NCI-H187 treated with DMSO at 0.1 percent for 48 hours (cell line): ENCODE results near the gene MT1HL1.

Experiments
- DNase-seq: peaks from one replicate; lab custom pipeline; 2025; lab: John Stamatoyannopoulos, UW

Gene MT1HL1

DNA sequence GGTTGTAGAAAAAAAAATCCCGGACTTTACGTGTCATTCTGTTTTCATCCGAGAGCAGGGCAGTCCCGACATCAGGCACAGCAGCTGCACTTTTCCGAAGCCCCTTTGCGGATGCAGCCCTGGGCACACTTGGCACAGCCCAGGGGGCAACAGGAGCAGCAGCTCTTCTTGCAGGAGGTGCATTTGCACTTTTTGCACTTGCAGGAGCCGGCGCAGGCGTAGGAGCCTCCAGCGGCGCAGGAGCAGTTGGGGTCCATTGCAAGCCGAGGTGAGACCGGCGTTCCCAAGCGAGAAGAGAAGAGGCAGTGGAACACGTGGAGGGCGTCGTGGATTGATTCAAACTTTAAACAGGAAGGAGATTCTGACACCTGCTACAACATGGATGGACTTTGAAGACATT lies at the start of gene MT1HL1:
MT1HL1 (minus strand) TSS at position 326 of the 400 bp plus-strand sequence; CDS start at position 257, 69 bp downstream.
- no peak for DNase-seq

DNA sequence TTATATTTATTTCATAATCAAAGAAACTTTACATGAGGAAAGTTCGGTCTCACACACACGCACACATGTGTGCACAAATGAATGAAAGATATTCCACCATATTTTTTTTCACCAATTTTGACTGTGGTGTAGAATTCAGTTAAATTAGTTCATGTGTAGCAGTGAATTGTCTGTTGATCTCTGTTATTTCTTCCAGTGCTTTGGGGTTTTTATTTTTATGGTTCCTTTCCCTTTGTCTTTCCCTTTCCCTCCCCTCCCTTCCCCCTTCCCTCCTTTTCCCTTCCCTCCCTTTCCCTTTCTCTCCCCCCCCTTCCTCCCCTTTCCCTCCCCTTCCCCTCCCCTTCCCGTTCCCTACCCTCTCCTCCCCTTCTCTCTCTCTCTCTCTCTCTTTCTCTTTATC lies 46.7 kb upstream of the MT1HL1 start:
- no peak for DNase-seq

DNA sequence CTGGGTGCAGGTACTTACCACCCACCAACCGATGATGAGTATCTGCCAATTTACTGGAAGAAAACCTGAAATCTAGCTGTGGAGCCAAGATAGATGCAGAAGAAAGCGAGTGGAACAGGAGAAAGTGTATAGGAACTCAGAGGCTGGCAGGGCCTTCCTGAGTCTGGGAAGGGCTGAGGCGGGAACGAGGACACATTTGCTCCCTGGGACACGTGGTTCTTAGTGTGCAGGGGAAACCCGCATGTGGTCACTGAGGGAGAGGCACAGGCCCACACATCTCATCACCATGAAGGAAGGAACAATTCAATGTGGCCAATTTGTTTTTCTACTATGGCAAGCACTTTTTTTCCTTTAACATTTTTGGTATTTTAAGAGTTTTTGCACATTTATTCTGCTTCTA lies 45.9 kb upstream of the MT1HL1 start:
- DNase-seq: no peak

DNA sequence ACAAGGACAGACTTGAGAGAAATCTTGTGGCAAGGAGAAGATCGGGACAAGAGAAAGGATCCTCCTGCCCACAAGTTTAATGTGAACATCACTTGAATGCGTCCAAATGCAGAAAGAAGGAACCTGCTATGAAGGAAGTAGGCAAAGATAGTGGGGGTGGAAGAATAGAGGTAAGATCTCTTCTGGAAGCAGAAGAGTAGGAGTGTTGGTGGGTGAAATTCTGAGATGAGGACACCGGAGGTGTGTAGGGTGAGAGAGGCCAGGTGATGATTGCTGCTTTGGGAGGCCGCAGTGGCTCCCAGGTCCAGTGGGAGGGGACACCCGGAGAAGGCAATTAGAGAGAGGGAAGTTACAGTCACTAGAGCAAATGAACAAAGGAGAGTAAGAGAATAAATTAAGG lies 44.6 kb upstream of the MT1HL1 start:
- no peak for DNase-seq

DNA sequence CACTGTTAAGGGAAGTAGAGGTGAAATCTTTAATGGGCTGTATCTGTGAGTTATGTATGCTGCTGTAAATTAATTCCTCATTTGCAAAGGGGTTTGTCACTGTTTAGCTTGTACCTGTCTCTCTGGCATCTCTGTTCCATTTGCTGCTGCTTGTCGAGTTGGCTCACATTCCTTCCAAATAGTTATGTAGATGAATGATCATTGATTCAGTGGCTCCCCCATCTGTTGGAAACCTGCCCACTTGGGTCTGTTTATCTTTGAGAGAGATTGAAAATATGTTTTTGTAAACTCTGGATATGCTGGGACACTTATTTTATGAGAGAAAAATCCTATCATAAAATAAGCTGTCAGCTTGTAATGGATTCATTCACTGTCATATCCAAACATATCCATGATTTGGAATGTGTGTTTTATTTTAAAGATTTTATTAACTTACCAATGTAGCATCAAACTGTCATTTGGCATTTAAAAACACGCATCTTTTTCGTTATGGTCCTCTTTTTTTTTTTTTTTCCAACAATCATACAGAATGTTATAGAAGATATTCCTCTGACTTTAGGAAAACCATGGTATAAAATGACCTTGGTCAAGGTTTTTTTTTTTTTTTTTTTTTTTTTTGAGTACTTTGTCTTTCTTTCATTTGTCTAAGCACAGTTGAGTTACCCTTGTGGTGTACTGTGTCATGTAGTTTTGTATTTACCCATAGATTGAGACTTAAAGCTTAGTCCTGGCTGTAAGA lies 41.2 kb upstream of the MT1HL1 start:
- no peak for DNase-seq

DNA sequence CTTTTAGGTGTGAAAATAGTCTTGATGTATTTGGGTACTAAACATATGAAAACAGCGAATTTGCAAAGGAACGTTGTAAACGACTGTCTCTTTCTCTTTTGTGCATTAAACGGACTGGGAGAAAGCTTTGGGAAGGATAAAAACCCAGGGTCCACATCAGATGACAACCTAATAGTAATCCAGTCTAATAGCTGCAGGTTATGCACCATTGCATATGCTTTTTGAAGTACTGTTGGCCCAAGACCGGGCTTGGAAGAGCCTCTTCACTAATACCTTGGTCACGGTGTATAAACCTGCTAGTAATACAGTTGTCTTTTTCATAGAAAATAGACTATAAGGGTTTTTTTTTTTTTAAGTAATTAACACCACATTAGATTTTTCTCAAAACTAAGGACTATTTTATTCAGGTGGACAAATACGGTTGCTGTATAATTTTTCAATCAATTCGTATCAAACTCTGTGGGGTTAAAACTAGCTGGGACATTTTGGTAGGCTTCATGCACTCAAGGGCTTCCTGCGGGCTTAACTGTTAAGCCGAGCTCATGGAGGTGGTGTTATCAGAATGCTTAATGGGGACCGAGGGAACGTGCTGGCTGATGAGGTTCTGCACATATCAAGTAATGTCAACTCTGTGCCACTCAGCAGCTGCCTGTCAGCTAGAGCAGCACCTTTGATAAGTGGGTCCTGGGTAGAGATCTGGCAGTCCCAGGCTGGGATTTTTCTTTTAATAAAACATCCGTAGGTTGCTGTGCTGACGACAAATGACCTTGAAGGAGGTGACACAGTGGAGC lies 39.8 kb upstream of the MT1HL1 start:
- no peak for DNase-seq

DNA sequence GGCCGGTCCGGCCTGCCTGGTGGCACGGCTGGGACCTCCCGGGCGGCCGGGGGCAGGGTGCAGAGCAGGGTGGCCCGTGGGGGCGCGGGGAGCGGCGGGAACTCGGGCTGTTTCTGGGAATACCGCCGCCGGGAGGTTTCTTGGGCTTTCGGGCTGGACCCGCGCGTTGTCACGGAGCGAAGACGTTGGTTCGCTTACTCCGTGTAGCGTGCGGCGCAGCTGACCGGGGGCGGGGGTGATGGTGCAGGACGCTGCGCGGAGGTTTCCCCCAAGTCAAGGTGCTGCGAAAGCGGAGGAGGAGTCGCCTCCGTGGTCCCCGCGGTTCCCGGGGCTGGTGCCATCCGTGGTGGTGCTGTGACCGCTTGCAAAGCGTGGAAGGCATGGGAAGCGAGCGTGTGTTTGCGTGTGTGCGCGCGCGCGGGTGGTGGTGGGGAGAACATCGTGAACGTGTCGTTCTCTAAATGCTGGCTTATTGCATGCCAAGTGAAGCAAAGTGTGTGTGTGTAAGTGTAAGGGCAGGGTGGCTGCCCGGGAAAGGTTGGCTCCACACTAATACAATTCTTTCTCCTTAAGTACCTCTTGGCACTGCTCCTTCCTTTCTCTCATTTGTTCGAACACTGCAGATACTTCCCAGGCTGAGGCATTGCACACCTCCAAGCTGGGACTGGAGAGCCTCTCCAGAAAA lies 38.8 kb upstream of the MT1HL1 start:
- no peak for DNase-seq

DNA sequence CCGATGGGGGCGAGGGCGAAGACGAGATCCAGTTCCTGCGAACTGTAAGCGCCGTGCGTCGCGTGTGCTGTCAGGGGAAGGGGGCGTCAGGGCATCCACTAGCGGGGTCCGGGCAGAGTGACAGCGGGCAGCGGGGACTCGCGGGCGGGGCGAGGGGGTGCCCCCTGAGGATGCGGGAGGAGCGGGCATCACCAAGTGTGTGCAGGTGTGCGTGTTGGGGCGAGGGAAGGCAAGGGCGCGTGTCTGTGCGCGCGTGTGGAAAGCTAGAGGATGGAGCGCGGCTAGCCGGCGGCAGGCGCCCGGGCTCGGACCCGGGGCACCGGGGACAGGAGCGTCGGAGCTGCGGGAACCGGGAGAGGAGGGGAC lies 38.3 kb upstream of the MT1HL1 start:
- no peak for DNase-seq

DNA sequence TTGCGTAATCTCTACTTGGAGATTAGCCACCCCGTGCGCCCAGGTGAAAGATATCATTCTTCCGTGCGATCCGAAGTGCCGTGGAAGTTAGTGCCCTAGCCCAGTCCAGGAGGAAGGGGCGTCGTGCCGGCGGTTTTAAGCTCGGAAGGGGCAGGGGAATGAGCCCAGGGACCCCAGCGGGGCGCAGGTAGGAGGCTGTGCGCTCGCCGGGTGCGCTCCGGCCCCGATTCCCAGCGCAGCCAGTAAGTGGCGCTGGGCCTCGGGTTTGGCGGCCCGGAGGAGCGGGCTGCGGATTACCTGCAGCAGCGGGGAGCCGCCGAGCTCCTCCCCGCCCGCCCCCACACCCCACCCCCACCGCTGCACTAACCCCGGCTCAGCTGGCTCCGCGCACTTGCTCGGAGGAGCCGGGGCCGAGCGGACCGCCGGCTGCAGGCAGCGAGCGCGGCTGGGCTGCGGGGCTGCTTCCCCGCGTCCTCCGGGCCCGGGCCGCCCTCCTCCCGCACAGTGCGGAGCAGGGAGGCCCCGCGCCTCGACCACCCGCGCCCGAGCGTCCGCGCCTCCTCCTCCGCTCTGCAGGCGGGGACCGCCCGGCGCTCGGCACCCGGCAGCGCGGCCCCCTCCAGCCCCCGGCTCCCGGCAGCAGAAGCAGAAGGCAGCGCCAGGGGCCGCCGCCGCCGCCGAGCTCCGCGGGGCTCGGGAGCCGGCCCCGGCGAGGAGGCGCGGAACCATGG lies 37.7 kb upstream of the MT1HL1 start, which contains the start of gene RYR2:
RYR2 (plus strand) TSS at position 390 of the 731 bp plus-strand sequence; CDS start at position 728, 338 bp downstream.
- DNase-seq: no peak

DNA sequence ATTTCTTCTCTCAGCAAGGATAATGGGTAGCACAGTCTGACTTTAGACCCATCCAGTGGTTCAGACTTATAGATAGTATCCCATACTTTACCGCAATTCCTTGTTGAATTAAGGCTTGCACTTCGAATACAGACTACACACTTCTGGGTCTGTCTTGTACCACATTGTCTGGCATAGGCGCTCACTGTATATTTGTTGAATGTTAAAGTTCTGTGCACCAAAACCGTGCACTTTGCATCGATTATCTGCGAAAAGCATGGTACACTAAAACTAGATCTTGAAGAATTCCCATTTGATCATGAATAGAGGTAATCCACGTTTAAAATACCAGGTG lies 37.2 kb upstream of the MT1HL1 start:
- no peak for DNase-seq

DNA sequence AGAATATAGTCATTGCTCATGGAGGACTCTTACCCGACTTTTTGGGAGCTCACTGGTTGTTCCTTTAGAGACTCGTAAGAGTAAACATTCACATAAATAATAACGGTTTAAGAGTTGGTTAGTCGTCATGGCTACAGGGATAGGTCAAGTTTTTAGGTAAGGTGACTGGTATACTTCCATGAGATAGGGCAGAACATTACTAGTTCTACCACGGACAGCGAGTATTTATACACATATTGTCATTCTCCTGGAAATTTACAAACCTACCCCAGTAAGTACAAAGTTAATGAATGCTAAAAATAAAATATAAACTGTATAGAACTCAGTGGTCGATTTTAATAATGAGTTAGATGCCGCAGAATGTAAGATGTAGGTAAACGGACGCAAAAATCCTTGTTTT lies 36.6 kb upstream of the MT1HL1 start:
- DNase-seq: no peak

DNA sequence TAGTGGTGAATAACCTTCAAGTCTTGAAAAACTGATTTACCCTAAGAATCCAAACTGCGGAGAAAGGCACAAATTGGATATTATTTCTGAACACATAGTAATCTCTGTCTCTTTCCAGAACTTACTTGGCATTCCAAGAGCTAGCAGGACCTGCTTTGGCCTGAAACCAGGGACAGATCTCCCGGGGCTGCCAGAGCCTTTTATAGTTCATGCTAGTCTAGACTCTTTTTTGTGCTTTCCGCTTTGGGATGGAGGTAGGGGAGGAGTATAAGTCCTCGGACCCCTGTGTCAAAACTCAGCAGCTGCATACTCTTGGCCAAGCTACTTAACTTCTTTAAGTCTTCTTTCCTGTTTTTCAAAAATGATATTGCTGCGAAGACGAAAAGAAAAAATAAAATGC lies 34.0 kb upstream of the MT1HL1 start:
- no peak for DNase-seq

DNA sequence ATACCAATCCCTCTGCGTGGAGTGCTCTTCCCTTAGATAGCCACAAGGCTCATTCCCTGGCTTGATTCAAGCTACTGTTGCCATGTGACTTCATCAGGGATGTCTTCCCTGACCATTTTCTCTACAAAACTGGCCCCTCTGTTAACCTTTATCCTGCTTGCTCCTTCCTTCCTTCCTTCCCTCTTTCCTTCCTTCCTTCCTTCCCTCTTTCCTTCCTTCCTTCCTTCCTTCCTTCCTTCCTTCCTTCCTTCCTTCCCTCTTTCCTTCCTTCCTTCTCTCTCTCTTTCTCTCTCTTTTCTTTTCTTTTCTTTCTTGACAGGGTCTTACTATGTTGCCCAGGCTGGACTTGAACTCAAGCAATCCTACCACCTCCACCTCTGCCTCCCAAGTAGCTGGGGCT lies 31.5 kb upstream of the MT1HL1 start:
- DNase-seq: no peak

DNA sequence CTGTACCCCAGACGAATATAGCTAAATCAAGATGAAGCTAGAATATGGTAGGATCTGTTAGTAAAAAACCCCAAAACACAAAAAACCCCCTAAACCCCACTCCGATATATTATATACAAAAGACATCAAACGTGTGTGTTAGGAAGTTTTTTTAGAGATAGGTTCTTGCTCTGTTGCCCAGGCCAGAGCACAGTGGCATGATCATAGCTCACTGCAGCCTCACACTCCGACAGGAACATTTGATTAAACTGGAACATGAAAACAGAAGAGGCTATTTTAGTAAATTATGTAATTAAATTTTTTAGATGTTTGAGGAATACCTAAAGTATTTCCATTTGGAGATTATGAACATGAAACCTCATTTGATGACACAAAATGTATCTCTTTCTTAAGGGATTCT lies 29.6 kb upstream of the MT1HL1 start:
- DNase-seq: no peak

DNA sequence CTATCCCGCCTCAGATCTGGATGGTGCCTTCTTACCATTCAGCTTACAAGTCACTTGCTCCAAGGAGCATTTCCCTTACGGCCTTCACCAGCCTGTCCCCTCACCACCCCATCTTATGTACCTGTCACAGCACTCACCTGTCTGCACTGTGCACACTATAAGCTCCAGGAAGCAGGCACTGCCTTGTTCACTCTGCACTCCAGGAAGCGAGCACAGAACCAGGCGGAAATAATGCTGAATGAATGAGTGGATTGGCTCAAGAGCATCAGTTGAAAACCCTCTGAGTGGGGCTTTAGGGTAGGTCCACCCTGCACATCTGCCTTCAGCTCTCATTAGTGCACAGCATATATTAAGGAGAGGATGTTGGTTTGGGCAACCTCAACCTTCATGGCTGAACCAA lies 28.8 kb upstream of the MT1HL1 start:
- DNase-seq: no peak

DNA sequence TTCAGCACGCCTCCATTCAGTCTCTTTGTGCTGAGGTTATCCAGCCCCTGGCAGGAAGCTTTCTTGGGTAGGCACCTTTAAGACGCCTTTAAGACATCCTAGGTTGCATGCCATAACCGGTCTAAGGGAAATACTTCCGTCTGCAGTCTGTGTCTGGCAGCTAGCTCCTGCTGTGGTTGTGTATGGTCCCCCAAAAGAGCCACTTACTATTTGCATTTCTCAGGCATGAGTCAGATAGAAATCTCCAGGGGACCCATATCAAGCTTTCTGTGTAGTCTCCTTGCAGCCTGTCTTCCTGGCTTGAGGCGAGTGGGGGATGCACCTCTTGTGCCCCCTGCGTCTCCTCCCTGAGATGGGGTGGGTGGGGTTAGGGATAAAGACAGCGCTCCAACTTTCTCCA lies 27.8 kb upstream of the MT1HL1 start:
- no peak for DNase-seq

DNA sequence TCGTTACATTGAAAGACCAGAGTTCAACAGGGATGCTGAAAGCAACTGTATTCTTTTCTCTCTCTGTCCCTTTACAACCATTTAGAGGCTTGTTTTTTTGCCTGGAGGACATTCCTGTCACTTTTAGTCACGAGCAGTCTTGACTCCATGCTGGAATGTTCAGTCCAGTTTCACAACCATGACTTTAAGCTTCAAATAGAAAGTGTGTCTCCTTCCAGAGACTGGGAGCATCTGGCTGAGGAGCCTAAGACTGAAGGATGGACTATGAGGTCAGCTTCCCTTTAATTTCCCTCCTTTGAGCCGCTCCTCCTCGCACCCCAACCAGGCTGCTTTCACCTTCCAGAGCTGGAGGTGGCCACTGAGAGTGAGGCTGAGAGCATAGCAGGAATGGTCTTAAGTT lies 27.2 kb upstream of the MT1HL1 start:
- DNase-seq: no peak

DNA sequence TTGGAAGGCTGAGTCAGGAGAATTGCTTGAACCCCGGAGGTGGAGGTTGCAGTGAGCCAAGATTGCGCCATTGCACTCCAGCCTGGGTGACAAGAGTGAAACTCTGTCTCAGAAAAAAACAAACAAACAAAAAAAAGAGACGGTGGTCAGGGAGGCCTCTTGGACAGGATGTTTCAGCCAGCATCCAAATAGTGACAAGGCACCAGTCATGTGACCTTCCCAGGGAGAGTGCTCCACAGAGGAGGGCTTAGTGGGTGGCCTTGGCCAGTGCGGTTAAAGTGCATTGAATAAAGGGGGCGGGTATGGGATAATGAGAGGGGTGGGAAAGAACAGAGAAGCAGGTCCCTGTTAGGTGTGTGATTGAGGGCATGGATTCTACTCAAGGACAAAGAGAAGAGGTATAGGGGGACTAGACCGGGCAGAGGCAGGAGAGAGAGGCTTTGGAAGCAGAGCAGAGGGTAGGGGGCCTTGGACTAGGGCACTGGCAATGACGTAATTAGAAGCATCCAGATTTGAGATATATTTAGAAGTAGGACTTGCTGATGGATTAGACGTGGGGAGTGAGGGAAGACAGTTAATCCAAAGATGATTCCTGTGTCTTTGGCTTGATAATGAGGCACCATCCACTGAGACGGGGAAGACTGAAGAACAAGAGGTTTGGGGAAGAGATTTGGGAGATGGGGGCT lies 25.8 kb upstream of the MT1HL1 start:
- no peak for DNase-seq

DNA sequence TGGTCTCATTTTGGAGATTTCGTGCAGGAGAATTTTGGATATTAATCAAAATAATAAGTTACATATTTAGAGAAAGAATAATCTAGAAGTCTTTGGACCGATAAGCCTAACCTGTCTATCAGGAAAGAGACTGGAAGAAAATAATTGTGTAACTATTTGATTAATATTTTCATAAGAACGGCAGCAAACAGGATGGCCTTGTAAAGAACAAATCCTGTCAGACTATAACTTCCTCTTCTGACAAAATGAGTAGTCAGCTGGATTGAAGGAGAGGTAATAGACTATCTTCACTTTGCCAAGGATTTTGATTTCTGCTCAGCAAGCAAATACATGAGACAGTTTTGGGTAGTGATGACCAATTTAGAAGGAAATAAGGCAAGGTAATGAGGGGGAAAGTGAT lies 25.0 kb upstream of the MT1HL1 start:
- DNase-seq: no peak

DNA sequence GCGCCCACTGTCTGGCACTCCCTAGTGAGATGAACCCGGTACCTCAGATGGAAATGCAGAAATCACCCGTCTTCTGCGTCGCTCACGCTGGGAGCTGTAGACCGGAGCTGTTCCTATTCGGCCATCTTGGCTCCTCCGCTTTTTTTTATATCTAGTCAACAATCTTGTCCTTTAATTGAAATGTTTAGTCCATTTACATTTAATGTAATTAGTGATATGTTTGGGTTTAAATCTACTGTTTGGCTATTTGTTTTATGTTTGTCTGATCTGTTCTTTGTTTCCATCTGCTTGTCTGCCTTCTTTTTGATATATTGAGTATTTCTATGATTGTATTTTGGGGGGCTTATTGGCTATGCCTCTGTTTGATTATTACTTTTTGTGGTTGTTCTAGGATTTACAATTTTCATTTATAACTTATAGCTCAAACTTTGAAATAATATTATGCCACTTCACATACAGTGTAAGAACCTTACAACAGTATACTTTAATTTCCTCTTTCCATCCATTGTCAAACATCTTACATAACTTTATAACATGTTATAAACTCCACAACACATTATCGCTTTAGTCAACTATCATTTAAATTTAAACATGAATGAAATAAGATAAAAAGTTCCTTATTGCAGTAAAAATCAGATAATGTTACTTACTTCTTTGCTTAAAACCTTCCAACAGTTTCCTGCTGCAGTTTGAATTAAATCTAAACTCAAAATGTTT lies 21.3 kb upstream of the MT1HL1 start:
- DNase-seq: no peak

DNA sequence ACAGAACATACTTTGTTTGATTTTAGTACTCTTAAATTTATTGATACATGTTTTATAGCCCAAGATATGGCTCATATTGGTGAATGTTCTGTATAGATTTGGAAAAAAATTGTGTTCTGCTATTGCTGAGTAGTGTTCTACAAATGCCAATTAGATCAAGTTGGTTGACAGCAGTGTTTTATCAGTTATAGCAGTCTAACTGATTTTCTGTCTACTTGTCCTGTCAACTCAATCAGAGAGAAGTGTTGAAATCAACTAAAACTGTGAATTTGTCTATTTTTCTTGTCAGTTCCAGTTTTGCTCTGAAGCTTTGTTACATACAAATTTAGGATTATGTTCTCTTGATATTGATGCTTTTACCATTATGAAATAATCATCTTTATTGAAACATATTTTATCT lies 14.7 kb upstream of the MT1HL1 start:
- no peak for DNase-seq
